PFSK-1 (cell line): ENCODE measurements around the gene MITF.
A peak's percentile ranks its signal among the peaks of the same experiment; 100 is the strongest.

Experiments used
- FOXP2 ChIP-seq: optimal IDR thresholded peaks from 2 replicates; pipeline ENCODE3; 2011; ENCODE audit warnings: borderline replicate concordance, control low read depth, inconsistent platforms; ENCODE audit not compliant: insufficient read depth; ENCODE audit errors: extremely low read length, extremely low read depth
- POLR2AphosphoS5 ChIP-seq: IDR thresholded peaks from 2 replicates; pipeline ENCODE4 v1.6.1; 2012; ENCODE audit warnings: low read depth, mild to moderate bottlenecking, control low read depth, low read length, moderate library complexity
- SIN3A ChIP-seq: IDR thresholded peaks from 2 replicates; pipeline ENCODE4 v1.6.1; 2012; ENCODE audit warnings: mild to moderate bottlenecking, low read length, moderate library complexity, borderline replicate concordance; ENCODE audit not compliant: insufficient read depth
- TAF1 ChIP-seq: IDR thresholded peaks from 2 replicates; pipeline ENCODE4 v1.6.1; 2012; ENCODE audit warnings: low read length, control low read depth, borderline replicate concordance; ENCODE audit not compliant: insufficient read depth
- TF ChIP-seq, protein P1 (sequence below), 2 experiments: IDR thresholded peaks; 2 replicates each; pipeline versions ENCODE4 v1.6.1 to v1.8.0; 2011 to 2012; ENCODE audit warnings: low read depth in 2 of 2, low read length in 2 of 2, control low read depth in 1 of 2, inconsistent platforms in 1 of 2, mild to moderate bottlenecking in 1 of 2, moderate library complexity in 1 of 2; ENCODE audit not compliant: insufficient read depth in 1 of 2

MITF gene

DNA sequence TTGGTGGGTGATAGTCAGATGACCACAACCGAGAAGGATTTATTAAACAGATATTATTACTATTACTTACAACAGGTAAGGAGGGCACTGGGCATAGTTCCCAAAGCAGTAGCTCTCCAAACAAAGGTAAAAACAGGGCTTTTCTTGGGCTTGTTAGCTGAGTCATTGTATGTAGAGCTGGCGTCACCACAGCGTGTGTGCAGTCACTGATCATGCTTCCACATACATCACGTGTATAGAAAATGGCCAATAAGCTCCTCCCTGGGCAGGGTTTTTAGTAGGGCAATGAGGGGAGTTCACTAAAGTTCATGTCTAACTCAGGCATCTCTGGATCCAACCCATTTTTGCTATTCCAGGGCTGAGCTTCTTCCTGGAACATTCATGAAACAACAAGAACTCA, 254.5 kb downstream of the MITF start:
- TF ChIP-seq, protein P1, sequence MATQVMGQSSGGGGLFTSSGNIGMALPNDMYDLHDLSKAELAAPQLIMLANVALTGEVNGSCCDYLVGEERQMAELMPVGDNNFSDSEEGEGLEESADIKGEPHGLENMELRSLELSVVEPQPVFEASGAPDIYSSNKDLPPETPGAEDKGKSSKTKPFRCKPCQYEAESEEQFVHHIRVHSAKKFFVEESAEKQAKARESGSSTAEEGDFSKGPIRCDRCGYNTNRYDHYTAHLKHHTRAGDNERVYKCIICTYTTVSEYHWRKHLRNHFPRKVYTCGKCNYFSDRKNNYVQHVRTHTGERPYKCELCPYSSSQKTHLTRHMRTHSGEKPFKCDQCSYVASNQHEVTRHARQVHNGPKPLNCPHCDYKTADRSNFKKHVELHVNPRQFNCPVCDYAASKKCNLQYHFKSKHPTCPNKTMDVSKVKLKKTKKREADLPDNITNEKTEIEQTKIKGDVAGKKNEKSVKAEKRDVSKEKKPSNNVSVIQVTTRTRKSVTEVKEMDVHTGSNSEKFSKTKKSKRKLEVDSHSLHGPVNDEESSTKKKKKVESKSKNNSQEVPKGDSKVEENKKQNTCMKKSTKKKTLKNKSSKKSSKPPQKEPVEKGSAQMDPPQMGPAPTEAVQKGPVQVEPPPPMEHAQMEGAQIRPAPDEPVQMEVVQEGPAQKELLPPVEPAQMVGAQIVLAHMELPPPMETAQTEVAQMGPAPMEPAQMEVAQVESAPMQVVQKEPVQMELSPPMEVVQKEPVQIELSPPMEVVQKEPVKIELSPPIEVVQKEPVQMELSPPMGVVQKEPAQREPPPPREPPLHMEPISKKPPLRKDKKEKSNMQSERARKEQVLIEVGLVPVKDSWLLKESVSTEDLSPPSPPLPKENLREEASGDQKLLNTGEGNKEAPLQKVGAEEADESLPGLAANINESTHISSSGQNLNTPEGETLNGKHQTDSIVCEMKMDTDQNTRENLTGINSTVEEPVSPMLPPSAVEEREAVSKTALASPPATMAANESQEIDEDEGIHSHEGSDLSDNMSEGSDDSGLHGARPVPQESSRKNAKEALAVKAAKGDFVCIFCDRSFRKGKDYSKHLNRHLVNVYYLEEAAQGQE (IDR thresholded peaks at IDR 0.05; ENCODE audit: insufficient read depth in 1 of 2, low read depth in 2 of 2, low read length in 2 of 2) = no peak
- TF ChIP-seq TAF1 (no peak), SIN3A (no peak), FOXP2 (no peak), POLR2AphosphoS5 (no peak)

DNA sequence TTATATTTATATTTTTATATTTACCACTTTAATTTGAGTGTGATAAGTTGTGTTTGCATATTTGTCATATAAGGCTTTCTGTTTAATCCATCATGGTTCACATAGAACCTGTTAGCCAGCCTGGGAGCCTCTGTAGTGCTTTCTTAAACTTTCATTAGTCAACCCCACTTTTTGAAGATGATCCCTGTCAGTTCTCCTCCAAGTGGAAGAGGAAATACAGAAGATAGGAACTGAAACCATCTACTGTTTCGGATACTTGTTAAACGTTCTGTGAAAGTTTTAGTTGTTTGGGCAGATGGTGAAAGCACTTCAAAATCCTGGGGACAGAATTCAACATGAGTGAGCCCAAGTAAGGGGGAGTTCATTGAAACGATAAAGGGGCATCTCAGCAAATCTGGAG, 255.7 kb downstream of the MITF start:
- TF ChIP-seq SIN3A (no peak), FOXP2 (no peak), POLR2AphosphoS5 (no peak), TAF1 (no peak)
- TF ChIP-seq, protein P1 (IDR thresholded peaks at IDR 0.05; ENCODE audit: insufficient read depth in 1 of 2, low read depth in 2 of 2, low read length in 2 of 2) = no peak

DNA sequence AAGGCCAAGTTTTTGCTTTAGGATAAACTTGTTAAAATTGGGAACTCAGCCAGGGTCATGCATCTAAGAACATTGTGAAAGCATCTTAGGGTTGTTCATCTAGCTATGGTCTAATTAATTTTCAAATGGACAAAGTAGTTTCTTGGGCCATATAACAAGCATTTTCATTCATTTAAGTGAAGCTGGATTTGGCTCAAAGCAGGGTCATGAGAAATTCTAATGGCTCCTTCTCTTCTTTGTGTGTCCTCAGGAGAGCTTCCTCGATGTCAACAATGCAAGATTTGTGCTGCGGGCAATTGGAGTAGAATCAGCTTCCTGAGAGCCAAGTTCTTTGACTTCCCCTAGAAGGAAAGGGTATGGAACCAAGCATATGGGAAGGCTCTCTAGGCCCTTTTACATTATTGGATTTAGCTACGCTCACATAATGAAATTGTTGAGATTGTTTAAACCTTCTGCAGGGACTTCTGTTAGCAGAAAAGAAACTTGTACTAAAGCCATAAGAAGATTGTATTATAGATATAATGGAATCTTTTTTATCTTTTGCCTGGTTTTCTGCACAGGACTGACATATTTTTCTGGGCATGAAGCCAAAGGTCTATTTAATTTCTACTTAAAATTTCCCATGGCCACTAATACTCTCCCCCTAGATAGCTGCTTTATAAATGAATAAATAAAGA, 258.5 kb downstream of the MITF start:
- TF ChIP-seq TAF1 (no peak), POLR2AphosphoS5 (no peak), SIN3A (no peak), FOXP2 (no peak)
- TF ChIP-seq, protein P1 (IDR thresholded peaks at IDR 0.05; ENCODE audit: insufficient read depth in 1 of 2, low read depth in 2 of 2, low read length in 2 of 2) = no peak

DNA sequence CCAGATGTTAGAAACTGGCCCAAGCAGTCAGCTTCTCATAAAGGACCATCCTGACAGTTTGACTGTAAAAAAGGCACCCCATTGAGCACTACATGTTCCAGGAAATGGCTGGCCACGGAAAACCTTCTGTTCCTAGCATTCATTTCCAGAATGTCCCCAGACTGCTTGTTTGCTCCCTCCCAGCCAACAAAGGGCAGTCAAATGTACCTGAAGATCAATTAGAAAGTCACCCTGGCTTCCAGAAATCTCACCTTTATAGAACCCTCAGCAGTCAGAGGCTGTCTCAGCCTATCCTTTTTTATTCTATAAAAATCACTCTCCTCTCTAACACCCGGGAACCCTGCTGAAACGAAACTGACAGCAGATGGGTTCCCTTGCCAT, 259.5 kb downstream of the MITF start:
- no peak for TF ChIP-seq FOXP2

DNA sequence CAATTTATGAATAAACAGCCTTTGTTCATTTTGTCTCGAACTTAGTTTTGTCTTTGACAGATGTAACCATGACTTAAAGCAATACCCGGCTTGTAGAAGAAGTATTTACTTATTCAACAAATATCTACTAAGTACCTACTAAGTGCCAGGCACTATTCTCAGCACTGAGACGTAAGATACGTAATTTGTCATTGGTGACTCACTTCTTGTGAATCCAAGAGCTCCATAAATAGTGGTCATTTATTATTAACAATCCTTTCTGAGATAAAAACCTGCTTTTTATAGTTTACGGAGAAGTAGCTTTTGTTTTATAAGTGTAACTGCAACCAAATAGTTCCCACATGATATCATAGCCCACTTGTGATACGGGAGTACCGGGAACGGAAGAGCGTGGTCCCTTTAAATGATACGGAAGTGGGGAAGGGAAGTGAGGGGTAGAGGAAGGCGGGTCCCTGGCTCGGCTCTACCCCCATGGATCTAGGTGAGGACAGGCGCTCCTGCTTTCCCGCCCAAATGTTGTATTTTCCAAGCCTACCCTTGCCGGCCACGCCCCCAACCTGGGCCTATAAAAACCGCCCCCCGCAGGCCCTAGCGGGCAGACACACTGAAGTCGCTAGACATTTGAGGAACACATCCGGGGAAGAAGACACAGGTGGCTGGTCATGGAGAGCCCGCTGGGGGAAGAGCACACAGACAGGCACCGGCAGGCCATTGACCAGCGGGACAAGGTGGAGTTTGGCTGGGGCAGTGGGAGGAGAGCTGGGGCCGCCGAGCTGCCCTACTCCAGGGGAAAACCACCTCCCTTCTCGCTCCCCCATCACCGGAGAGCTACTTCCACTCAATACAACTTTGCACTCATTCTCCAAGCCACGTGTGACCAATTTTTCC, 260.1 kb downstream of the MITF start, which contains the start of gene SAMMSON:
SAMMSON (plus strand) TSS at position 594 of the 888 bp plus-strand sequence.
- TF ChIP-seq SIN3A (no peak), POLR2AphosphoS5 (peak; percentile 78; the same call in 1 of the 2 replicates)

DNA sequence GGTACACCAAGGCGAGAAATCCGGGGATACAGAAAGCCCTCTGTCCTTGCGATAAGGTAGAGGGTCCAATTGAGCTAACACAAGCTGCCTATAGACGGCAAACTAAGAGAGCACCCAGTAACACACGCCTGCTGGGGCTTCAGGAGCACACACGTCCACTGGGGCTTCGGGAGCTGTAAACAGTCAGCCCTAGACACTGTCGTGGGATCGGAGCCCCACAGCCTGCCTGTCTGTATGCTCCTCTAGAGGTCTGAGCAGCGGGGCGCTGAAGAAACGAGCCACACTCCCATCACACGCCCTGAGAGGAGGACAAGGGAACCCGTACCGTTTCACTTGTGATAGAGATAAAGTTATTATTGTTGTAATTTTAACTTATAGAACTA, 260.8 kb downstream of the MITF start:
- TF ChIP-seq SIN3A (no peak), FOXP2 (no peak), TAF1 (no peak), POLR2AphosphoS5 (no peak)
- TF ChIP-seq, protein P1 (IDR thresholded peaks at IDR 0.05; ENCODE audit: insufficient read depth in 1 of 2, low read depth in 2 of 2, low read length in 2 of 2) = no peak
